SHP77 (cell line): ENCODE results near the gene CDX1.

ENCODE experiments used
- DNase-seq, 2 experiments: peaks; one replicate each; lab custom pipeline; 2025; lab: John Stamatoyannopoulos, UW

CDX1 gene

GRCh38 chr5:150146862-150147601 is 19.5 kb upstream of the CDX1 start:
- no peak for DNase-seq

DNA sequence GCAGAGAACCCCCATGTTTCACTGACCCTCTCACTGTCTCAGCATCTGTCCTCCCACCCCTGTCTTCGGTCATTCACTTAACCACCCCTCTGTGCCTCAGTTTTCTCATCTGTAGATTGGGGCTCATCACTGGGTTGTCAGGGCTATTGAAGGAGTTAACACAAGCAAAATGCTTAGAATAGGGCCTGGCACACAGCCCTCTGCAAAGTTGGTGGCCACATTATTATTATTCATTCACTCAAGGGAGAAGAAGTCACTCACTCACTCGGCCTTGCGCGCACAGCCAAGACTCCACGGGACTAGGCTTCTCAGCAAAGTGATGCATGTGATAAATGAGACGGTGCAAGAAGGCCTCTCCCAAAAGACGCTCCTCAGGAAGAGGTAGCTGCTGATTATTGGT is 18.9 kb upstream of the CDX1 start:
- no peak for DNase-seq

DNA sequence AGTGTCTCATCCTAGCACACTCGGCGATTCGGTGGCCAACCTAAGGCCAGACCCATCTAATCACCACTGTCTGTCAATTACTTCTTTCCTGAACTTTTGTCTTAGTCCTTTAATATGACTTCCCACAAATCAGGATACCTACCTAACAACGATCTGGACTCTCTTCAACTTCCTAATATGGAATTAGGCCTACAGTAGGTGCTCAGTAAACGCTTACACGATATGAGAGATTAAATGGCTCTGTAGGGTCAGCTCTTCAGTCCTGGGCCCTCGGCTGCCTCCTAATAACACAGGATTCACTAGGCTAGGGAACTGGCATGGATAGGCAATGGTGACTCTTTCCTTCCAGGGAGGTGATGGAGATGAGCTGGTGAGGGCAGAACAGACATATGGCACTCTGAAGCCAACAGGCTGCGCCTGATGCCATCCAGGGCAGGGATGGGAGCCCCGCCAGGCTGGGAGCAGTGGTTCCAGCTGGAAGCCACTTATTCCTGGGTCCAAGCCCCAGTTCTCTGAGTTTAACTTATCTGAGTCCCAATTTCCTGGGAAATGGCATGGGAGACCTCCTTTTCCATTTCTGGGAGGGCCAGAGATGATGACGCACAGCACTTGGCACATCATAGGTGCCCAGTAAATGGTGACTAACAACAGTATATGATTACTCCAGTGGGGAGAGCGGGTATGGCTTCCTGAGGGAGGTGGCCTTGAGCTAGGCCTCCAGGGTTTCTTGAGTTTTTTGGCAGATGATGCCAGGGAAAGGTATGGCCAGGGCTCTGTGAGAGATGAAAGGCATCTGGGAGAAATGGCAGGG is 18.3 kb upstream of the CDX1 start:
- no peak for DNase-seq

DNA sequence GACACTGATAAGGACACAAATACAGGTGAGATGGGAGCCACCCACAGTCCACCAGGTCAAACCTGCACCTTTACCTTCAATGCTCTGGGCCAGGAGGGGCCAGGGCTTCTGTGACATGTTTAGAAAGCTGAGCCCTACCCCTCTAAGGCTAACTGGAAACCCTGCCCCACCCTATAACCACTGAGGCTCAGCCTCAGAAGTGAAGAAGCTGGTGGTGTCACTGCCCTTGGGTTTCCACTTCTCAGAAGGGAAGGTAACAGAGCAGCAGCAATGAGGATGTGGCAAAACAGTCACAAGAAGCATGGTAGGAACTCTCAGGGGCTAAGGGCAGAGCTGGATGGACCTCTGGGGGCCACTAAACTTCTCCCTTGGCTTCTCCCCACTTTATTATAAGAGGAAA is 17.0 kb upstream of the CDX1 start:
- DNase-seq = no peak

GRCh38 chr5:150152636-150153462 is 13.7 kb upstream of the CDX1 start:
- no peak for DNase-seq

GRCh38 chr5:150153483-150153882 is 13.1 kb upstream of the CDX1 start:
- DNase-seq = no peak

DNA sequence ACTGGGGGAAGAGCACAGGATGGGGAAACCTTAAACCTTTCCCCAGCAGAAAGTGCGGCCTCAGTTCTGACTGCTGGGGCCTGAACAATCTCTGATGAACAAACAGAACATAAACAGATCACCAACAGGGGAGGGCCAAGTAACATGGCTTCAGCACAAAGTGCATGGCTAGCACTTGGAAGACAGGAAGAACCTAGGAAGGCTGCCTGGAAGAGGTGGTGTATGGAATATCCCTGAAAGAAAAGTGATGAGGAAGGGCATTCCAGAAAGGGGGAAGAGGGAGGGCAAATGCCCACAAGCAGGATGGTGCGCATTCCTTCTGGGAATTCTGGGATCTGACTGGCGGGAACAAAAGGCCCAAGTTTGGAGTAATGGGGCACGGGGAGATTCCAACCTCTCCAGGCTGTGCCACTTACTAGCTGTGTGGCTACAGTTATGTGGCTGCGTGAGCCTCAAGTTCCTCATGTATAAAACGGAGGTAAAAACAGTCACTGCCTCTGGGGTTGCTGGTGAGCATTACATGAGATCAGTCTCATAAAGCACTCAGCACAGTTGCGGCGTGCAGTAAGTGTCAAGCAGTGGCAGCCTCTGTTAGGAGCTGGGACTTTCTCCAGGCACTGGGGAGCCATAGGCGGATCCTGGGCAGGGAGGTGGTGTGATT is 12.5 kb upstream of the CDX1 start:
- DNase-seq = no peak

GRCh38 chr5:150154618-150155128 is 11.9 kb upstream of the CDX1 start:
- no peak for DNase-seq

- DNase-seq = peak in 1 of 2 experiments; percentile 2
Measured at GRCh38 chr5:150155258-150156026, 11.1 kb upstream of the CDX1 start, which contains the start of gene PDGFRB. TSS of gene PDGFRB (minus strand) at chr5:150155845. CDS start at chr5:150137047, 18,798 bp downstream.

GRCh38 chr5:150156027-150156368 is 10.6 kb upstream of the CDX1 start:
- DNase-seq = no peak

DNA sequence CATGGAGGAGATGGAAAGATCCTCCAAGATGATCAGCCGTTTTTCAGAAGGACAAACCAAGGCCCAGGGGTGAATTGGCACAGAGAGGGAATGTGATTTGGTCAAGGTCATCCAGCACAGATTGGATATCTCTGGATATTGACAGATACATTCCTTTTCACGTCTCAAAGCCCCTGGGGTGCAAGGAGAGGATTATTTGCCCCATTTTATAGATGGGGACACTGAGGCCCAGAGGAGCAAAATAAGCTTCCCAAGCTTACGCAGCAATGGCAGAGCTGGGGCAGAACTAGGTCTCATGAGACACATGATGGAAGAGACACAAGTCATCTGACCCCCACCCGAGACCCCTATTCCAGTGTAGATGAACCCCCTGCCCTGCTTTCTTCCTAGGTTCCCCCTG is 10.0 kb upstream of the CDX1 start:
- DNase-seq = no peak

DNA sequence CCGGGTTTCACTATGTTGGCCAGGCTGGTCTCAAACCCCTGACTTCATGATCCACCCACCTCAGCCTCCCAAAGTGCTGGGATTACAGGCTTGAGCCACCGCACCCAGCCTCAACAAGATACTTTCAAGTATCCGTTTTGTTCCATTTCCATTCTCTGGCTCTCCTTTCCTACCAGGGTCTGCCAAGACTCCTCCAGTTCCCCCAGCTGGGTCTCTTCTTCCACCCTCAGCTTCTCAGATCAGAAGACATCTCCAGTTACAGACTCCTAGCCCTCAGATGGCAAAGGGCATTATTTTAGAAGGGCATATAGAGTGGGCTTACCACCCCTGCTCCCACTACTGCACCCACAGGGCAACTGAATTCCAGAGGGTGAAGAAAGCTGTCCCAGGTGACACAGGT is 9.4 kb upstream of the CDX1 start:
- DNase-seq = no peak

DNA sequence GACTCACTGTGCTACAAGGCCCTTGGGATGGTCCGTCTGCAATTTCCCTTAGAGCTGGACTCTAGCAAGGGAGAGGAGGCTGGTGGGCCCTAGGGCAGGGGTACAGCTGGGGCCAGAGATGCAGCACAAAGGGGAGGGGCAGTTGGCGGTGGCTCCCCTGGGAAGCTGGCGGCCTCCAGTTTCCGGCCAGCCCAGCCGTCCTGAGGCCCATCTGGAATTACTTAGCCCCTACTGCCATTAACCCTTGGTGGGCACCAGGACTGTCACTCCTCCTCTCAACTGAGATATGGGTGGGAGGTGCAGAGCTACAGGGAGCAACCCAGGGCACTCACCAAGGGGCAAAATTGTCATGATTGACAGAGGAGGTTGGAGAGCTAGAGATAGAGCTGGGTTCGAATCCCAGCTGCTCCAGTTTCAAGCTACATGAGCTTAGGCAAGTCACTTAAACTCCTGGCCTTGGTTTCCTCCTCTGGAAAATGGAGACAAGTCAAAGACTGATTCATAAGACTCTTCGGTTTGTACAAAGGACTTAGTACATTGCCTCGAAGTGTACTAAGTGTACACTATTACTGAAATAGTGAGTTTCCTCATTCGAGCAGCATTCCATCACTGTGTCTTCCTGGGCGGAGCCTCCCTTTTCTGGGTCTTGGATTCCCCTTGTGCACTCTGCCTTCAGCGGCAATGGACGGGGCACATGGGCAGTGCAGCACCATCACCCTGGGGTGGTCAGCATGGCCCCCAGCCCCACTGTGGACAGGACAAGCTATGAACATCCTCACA is 8.2 kb upstream of the CDX1 start:
- no peak for DNase-seq

- no peak for DNase-seq
Measured at GRCh38 chr5:150159031-150159430, 7.5 kb upstream of the CDX1 start.

DNA sequence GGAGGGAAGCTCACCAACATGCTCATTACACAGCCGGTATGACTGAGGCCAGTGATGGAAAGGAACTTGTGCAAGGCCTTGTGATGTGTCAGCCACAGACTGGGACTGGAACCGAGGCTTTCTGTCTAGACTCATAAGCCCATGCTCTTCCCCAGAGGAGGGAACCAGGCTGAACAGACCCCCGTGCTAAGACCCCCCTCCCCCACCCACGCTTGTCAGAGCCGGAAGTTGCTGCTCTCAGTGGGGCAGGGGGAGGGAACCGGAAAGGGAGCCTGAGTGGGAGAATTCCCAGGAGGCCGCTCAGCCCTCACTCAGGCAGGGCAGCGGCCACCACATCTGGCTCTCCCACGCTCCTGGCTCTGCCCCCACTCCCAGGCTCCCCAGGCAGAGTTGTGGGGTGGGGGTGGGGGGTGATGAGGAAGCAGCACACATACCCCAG is 6.8 kb upstream of the CDX1 start:
- DNase-seq = no peak

GRCh38 chr5:150160448-150161081 is 6.0 kb upstream of the CDX1 start:
- DNase-seq = no peak

- DNase-seq = peak; percentile 48 to 54
Measured at GRCh38 chr5:150161242-150162141, 5.1 kb upstream of the CDX1 start.

- DNase-seq = no peak
Measured at GRCh38 chr5:150162142-150162513, 4.5 kb upstream of the CDX1 start.

- no peak for DNase-seq
Measured at GRCh38 chr5:150163035-150163434, 3.5 kb upstream of the CDX1 start.
